HG02588 (cell line): ENCODE measurements around the gene TBC1D22A.

ENCODE experiments used
- ATAC-seq: cut with Tn5 transposase; IDR thresholded peaks from one replicate; pipeline ENCODE4 v1.9.1; 2021; ENCODE audit warnings: mild to moderate bottlenecking, moderate library complexity; ENCODE audit not compliant: unreplicated experiment

The TBC1D22A gene

DNA sequence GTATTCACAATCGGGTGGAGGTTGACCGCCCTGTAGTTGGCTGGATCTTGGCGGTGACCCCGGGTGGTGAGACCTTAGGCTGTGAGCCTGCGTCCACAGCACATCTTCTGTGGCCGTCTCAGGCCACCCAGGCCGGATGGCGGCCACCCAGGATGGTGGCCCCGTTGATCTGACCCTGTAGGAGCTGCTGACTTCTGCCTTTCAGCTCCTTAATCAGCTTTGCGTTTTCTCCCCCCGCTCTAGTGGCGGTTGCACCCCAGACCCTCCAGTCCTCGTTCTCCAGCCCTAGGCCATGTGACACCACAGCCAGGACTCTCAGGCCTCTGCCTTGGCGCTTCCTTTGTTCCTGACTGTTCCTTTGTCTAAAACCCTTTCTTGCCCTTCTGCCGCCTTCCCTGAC lies 244.0 kb downstream of the TBC1D22A start:
- ATAC-seq, result no peak

DNA sequence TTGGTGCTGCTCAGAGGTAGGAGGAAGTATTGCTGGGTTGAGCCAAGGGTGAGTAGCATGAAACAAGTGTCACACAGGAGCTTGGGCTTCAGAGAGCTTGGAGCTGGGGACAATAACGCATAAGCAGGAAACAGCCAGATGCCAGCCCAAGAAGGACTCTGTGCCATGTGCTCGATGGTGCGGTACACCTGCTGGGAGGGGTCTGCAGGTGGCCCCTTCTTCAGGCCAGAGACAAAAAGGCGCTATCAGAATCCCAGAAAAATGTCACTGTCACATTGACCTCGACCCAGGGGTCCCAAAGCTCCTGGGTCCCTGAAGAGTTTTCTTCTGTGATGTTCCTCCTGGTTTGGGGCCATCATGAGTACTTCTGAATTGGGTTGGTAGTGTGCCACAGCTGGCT lies 244.4 kb downstream of the TBC1D22A start:
- ATAC-seq, result no peak

DNA sequence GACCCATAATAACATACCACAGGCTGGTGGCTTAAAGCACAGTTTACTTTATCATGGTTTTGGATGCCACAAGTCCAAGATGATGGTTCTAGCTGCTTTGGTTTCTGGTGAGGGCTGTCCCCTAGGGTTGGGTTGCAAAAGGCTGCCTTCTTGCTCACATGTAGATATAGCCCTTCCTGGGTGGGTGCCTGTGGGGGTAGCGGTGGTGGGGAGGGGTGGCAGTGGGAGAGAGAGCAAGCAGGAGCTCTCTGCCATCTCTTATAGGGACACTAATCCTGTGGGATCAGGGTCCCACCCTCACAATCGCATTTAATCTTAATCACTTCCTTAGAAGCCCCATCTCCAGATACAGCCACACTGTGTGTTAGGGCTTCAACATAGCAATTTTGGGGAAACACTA lies 245.0 kb downstream of the TBC1D22A start:
- no peak for ATAC-seq

DNA sequence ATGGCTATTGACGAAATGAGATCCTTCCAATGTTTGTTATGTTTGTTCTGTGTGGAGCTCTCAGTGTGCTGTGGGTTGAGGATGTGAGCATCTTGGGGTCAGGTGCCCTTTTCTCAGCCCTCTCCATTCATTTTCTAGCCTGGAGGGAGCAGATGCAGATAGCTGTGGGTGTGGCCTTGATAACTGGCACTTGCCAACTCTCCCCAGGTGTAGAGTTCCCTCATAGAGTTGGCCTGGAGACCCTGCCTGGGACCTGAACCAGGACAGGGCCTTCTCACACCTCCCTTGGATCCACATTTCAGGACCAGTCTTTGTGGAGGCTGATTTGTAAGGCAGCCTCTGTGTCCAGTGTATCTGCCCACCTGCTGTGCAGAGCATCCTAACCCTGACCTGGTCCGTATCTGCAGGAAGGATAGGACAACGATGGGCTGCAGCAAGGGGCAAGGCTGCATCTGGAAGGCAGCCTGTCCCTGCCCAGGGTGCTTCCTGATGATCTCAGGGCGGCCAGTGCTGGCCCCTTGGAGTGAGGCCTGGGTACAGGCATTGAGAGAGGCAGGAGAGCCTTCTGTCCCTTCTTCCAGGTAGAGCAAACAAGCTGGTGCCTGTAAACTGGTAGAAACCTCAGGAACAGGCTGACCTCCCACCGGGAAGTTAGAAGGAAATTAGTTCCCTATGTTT lies 245.9 kb downstream of the TBC1D22A start:
- no peak for ATAC-seq

DNA sequence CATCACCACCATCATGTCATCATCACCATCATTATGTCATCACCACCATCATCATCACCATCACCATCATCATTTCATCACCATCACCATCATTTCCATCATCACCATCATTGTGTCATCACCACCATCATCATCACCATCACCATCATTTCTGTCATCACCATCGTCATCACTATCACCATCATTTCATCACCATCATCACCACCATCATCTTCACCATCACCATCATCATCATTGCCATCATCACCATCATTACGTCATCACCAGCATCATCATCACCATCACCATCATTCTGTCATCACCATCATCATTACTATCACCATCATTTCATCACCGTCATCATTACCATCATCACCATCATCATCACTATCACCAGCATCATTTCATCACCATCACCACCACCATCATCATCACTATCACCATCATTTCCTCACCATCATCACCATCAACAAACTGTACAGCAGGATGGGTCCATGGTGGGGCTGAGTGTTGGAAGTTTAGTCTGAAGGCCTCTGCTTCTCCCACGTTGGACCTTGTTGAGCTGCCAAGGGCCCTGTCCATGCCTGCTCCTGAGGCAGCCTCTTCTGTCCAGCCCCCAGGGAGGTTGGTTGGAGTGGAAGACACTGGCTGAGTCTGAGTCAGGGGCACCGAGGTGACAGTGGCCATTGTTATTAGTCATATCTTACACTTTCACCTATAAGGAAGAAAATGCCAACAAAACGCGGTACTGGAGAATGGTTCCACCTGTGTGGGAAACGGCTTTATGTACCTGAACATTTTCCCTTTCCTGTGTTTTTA lies 247.1 kb downstream of the TBC1D22A start:
- ATAC-seq, result no peak

DNA sequence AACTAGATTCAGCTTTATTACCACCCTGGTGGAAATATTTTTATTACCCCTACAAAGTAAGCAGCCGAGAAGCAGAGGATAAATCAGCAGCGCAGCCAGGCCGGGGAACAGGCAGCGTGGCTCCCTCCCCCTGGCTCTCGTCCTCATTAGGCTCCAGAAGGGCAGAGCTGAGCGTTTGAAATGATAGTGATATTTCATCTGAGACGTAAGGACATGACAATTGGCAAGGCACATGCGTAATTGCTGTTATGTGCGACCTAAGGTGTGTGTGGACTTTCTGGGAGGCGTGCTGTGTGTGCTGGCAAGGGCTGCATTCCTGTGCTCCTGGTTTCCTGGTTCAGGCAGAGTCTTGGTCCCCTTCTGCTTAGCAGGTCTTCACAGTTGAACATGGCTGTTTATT lies 247.8 kb downstream of the TBC1D22A start:
- no peak for ATAC-seq

DNA sequence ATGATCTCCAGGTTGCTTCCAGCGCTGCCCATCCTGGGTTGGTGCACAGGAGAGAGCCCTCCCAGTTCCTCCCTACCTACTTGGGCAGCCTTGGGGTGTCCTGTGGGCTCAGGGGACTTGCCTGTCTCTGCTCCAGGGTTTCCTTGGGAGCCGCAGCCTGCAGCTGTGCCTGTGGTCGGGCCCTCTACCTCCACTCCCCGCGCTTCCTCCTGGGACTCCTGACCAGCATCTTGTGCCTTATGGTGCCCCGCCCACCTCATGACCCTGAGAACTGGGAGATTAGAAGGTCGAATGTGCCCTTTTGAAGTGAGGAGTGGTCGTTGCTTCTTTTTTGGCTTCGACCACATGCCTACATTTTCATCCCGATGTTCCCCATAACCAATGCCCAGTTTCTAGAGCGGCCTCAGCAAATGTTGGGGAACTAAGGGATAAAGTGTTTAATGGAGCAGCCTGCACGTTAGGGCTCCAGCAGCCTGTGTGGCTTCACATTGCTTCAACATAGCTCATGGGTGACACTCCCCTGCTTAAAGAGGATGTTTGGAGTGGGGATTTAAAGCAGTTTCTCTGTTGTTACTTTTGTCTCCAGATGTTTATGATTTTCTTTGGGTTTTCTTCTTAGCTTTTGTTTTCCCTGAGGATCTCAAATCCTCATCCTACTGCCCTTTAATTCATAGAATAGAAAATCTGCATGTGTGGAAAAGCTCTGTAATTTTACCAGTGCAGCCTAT lies 248.8 kb downstream of the TBC1D22A start:
- ATAC-seq, result no peak

DNA sequence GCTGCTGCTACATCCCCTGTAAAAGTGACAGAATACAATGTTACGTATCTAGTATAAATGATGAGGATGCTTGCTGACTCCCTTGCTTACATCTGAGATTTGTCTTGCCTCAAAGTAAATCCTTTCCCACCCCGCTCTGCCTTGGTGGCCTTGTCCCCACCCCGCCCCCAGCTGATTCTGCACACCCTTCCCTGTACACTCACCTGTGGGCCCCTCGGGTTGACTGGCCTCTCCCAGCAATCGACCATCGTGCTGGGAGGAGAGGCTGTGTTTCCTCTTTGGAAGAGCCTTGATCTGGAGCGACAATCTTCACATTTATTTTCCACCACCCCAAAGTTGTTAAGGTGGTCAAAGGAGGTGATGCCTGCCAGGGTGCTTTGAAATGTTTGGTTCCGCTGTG lies 249.4 kb downstream of the TBC1D22A start:
- ATAC-seq, result no peak

DNA sequence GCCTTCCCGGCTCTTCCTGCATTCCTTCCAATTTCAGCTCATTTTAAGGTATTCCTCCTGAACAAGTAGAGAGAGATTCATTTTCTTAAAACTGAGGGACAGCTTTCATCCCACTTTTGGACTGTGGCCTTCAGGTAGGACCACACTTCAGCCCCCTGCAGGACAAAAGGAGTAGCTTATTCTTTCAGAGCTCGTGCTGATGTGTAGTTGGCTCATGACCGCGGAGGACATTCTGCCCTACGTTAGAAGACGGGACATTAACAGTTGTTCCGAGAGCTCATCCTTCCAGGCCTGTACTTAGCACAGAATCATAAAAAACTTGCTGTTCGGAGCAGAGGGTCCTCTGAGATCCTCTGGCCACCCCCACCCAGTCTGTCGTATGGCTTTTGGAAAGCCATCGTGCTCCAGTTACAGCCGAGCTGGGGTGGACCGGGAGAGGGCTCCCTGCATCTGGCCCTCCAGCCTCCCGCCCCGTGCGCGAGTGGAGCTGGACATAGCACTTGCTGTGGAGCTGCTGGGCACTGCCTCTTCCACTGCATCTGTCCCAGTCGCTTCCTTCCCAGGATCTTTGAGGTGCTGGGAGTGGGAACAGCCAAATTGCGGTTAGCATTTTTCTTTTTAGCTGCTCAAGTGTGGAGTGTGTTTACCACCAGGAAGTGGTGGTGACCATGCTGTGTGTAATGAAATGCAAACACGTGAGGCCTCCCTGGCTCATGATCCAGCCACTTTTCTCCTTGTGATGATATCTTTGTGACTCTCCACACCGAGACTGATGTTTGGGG lies 250.3 kb downstream of the TBC1D22A start:
- no peak for ATAC-seq

DNA sequence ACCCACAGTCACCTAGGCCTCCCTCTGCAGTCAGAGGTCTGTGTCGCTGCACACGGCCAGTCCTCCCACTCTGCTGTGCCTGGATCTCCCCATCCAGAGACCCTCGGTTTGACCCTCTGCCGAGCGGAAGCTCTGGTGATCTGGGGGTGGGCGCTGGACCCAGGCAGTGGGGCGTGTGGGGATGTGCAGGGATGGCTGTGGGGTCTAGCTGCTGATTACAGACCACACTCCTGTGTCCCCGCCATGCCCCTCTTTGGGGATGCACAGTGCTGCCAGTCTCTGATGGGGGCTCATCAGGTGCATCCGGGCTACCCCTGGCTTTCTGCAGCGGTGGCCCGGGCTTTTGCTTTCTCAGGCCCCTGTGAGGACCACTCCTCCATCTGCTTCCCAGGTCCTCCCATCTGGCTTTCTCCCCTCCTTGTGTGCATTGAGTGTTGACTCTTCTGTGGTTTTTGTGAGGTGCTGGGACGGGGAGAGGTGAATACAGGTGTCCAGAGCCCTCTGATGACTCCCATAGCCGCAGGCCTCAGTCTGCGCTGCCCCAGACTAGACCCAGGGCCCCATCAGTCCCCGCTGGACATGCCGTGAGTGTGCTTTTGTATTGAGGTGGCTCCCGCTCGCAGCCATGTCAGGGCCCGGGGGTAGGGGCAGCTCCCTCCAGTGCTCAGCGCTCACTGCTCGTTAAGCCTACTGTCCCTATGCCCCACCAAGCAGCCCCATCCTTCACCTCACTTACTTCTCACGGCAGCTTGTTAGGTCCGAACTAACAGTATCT lies 251.6 kb downstream of the TBC1D22A start:
- ATAC-seq, result no peak

DNA sequence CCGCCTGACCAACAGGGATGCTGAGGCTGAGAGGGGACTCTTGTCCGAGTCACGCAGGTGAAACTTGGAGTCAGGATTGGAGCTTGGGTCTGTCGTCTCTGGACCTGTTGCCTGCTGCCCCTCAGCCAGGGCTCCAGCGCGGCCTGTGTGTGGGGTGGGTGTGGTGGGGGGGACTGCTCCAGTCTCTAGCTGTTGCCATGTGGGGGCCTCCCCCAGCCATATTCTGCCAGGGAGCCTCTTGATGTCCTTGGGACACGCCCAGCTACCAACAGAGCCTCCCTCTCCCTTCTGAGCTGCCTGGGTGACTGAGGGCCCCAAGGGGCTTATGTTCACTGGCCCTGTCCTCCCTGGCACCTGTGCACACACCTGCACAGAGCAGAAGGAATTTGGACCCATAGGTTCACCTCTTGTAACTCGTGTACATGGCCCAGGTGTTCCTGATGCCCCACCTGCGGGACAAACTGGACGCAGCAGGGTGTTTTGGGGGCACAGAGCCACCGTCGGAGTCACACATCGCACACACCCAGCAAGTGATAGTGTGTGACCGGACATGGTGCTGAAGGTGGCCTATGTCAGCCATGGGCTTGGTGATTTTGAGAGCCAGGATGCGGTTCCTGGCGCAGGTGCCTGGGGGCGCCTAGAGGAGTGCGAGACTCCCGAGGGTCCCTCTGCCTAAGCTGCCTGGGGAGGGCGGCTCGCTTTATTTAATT lies 252.3 kb downstream of the TBC1D22A start:
- no peak for ATAC-seq

DNA sequence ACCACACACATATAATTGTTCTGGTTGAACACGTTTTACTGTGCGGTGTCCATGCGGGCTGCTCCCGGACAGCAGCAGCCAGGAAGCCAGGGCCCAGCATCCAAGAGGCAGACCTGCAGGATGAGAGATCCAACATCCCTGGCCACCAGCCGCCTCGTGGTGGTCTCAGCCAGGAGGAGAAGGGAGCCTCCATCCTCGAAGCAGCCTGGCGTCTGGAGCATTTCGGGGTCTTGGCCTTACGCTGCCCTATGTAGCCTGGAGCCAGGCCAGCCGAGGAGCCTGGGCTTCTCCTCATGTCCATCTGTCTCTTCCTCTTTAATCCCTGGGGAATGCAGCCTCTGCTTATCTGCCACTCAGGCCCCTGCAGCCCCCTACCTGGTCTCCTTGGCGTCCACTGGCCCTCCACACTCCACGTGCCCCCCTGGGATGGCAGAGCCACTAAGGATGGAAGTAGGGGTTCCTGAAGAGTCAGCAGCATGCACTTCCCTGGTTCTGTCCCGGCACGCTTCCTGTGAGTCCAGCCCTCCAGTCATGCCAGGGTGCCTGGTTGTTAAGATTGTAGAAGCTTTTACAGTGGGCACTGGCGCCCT lies 253.2 kb downstream of the TBC1D22A start:
- ATAC-seq, result no peak

DNA sequence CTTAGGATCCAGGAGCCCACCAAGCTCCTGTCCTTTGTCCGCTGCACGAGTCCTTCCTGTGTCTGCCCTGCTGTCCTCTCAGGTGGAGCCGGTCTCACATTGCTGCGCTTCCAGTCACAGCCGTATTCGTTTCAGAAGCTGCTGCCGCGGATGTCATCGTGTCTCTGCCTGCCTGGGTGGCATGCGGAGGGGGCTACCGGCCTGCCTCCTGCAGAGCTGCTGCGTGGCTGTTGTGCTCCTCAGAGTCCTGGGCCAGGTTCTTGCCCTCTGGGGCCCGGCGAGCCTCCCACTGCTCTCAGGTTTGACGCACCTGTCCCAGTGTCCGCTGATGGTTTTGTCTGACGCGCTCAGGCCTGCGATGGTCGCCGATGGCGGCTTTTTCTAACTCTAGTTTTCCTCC lies 254.2 kb downstream of the TBC1D22A start:
- no peak for ATAC-seq

DNA sequence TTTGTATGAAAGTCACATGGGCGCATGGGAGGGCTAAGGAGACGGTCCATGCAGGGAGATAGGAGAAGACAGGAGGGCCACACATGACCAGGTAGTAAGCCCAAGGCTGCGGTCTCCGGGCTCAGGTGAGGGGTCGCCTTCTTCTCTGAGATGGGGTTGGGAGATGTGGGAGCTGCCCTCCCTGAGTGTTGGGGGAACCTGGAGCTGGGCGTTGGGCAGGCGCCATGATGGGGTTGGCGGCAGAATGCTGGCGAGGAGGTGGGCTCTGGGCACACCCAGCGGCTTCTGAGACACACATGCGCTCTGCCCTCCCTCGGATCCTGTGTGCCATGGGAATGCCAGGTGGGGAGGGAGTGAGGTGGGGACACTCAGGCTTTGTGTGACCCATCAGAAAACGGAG lies 254.8 kb downstream of the TBC1D22A start:
- ATAC-seq, result no peak

DNA sequence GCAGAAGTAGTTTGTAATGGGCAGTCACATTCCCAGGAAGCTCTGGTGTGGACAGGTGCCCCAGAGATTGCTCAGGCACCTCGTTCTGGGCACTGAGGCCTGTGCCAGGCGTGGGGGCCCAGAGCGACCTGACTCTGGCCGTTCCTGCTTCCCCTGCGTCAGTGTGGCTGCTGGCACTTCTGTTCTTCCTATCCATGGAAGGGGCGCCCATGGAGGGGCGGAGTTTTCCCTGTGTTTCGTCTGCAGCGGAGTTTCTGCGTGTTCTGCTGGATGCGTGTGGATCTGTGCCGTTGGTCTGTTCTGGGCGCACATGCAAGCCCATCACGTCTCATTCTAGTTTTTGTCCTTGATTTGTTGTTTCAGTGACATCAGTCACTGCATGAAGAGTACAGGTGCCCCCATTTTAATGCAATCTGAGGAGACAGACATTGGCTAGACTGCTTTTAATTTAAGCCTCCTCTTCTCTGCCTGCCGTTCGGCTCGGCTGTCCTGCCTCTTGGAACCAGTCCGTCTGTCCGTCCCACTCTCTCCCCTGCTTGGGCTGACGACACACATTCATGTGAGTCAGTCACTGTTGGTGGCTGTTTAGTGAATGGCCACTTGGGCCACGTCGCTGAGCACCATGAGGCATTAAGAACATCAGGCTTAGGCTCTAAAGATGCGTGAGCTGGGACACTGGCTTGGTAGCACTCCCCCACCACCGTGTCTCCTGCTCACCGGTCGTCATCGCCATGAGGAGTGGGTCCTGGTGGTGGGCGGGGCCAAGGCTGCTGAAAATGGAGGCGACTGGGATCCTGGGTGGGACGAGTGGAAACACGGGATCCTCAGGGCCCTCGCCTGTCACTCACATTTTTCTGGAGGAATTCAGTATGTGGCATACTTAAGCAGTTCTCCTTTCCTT lies 255.8 kb downstream of the TBC1D22A start:
- no peak for ATAC-seq

DNA sequence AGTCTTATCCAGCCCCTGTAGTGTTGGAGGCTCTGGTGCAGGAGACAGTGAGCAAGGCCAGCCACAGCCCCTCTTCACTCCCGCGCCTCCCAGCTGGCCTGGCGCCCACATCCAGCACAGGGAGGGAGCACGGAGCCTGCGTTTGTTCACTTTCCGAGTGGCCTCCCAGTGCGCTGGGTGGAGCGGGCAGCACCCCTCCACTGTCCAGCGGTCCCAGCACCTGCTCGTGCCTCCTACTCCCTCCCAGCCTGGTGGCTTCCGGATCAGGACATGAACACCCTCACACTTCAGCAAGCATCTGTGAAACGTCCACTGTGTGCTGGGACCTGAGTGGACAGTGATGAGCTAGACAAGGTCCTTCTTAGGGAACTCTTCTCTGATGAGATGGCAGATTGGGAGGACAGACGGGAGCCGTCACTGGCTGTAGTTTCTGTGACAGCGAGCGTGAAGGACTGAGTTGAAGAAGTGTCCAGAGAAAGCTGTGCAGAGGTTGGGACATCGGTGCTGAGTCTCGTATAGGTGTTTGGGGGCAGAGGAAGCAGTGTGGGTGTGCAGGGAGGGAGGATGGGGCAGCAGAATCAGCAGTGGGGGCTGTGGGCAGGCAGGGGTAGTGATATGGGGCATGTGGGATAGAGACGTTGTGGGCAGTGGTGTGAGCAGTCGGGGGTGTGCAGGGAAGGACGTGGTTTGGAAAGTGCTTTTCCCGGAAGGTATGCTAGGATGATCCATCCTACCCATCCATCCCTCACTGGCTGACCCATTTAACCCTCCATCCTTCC lies 256.8 kb downstream of the TBC1D22A start:
- no peak for ATAC-seq

DNA sequence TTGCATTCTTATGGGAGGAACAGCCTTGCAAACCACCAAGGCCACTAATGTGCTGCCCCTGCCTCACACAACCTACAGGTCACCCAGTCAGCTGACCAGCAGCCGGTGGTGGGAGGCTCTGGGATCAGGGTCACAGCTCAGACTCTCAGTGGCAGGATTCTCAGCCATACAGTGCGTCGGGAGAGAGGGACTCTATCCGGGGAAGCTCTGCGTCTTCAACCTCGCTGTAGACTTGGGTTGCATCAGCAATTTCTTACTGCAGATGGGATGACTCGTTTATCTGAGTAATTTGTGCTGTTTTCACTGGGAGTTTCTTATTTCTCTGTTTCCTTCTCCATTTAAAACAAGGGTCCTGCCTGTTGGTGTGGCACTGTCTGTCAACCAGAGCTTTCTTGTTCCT lies 257.7 kb downstream of the TBC1D22A start:
- no peak for ATAC-seq
